Rectal smooth muscle tissue (tissue), 1 donor: ENCODE measurements around the gene ESYT2.
"Not testable (repeated sequence)": the region's sequence is repeated elsewhere in the genome, so short reads cannot be mapped to it uniquely, and the experiment has no call there.

ENCODE experiments used
- H3K27ac ChIP-seq: one replicate; pipeline ENCODE4 v1.7.0; 2013; ENCODE audit warnings: low read depth, low read length, inconsistent platforms
- H3K27me3 ChIP-seq: one replicate; pipeline ENCODE4 v1.7.0; 2013; ENCODE audit warnings: low read length; ENCODE audit not compliant: control insufficient read depth, insufficient read depth
- H3K36me3 ChIP-seq: one replicate; pipeline ENCODE4 v1.7.0; 2013; ENCODE audit warnings: low read length; ENCODE audit not compliant: control insufficient read depth, insufficient read depth
- H3K4me1 ChIP-seq: one replicate; pipeline ENCODE4 v1.7.0; 2013; ENCODE audit warnings: low read length; ENCODE audit not compliant: control insufficient read depth, insufficient read depth
- H3K4me3 ChIP-seq: one replicate; pipeline ENCODE4 v1.7.0; 2013; ENCODE audit warnings: low read length
- H3K9ac ChIP-seq: one replicate; pipeline ENCODE4 v1.7.0; 2013; ENCODE audit warnings: low read length

ESYT2 gene

DNA sequence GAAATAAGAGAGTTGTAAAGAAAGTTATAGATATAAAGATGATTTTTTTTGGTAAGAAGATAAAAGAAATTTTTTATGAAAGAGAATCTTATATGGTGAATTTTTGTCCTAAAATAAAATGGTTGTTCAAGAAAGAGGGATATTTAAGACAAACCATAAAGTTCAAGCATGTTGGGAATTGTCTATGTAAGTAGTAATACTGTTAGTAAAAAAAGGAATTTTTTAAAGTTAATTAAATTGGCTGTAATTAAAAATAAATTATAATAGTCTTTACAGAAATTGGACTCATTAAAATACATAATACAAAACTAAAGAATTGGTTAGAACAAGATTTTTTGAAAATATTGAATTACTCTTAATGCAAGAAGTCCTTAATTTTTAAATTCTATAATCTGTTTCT, 17.0 kb upstream of the ESYT2 start:
- H3K36me3 ChIP-seq = no peaks in the 10 kb centered on the region
- H3K4me1 ChIP-seq = no peaks in the 10 kb centered on the region
- no peak overlapping the region for H3K27ac ChIP-seq
- no peak overlapping the region for H3K4me3 ChIP-seq
- no peak overlapping the region for H3K9ac ChIP-seq
- no peaks in the 10 kb centered on the region for H3K27me3 ChIP-seq

GRCh38 chr7:158843771-158844170, 14.5 kb upstream of the ESYT2 start:
- H3K36me3 ChIP-seq = no peaks in the 10 kb centered on the region
- no peak overlapping the region for H3K9ac ChIP-seq
- H3K4me1 ChIP-seq = no peaks in the 10 kb centered on the region
- H3K27me3 ChIP-seq = no peaks in the 10 kb centered on the region
- no peak overlapping the region for H3K27ac ChIP-seq
- H3K4me3 ChIP-seq = no peak overlapping the region

DNA sequence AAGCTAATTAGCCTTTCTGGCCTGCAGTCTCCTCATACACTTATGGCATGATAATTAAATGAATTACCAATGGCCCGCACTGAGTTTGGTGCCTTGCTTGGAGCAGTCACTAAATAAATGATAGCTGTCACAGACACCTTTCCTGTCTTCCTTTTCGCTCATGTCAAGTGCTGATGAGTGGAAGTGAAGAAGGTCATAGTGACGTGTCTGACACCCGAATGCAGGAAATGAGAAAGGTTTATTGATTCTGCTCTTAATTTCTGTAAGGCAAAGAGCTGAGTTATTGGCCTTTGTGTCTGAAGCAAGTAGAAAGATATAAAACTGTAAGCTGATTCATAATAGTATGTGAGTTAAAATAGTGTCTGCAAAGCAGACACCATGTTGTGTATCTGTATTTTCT, 13.2 kb upstream of the ESYT2 start:
- Histone ChIP-seq H3K4me3 (no peak overlapping the region), H3K27me3 (no peaks in the 10 kb centered on the region), H3K27ac (no peak overlapping the region), H3K9ac (no peak overlapping the region), H3K4me1 (no peaks in the 10 kb centered on the region), H3K36me3 (no peaks in the 10 kb centered on the region)

GRCh38 chr7:158840604-158841003, 11.3 kb upstream of the ESYT2 start:
- no peak overlapping the region for H3K4me3 ChIP-seq
- H3K36me3 ChIP-seq = no peaks in the 10 kb centered on the region
- no peaks in the 10 kb centered on the region for H3K4me1 ChIP-seq
- H3K9ac ChIP-seq = no peak overlapping the region
- H3K27ac ChIP-seq = no peak overlapping the region
- no peaks in the 10 kb centered on the region for H3K27me3 ChIP-seq

DNA sequence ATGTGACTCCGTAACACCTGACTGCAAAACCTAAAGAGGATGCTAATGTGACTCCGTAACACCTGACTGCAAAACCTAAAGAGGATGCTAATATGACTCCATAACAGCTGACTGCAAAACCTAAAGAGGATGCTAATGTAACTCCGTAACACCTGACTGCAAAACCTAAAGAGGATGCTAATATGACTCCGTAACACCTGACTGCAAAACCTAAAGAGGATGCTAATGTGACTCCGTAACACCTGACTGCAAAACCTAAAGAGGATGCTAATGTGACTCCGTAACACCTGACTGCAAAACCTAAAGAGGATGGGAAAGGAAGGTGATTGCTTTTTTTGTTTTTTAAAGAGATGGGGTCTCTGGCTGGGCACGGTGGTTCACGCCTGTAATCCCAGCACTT, 9.9 kb upstream of the ESYT2 start:
- not testable (repeated sequence) for H3K9ac ChIP-seq, H3K27ac ChIP-seq, H3K4me1 ChIP-seq, H3K36me3 ChIP-seq, H3K4me3 ChIP-seq, H3K27me3 ChIP-seq

- no peaks in the 10 kb centered on the region for H3K27me3 ChIP-seq
- H3K4me1 ChIP-seq = no peaks in the 10 kb centered on the region
- no peak overlapping the region for H3K27ac ChIP-seq
- no peak overlapping the region for H3K9ac ChIP-seq
- H3K4me3 ChIP-seq = no peak overlapping the region
- H3K36me3 ChIP-seq = no peaks in the 10 kb centered on the region
Observed at GRCh38 chr7:158837790-158838637, 8.7 kb upstream of the ESYT2 start.

GRCh38 chr7:158836692-158837091, 7.4 kb upstream of the ESYT2 start:
- Histone ChIP-seq H3K4me3 (no peak overlapping the region), H3K4me1 (no peaks in the 10 kb centered on the region), H3K27ac (no peak overlapping the region), H3K9ac (no peak overlapping the region), H3K36me3 (no peaks in the 10 kb centered on the region), H3K27me3 (no peaks in the 10 kb centered on the region)

GRCh38 chr7:158834878-158835784, 5.8 kb upstream of the ESYT2 start:
- no peaks in the 10 kb centered on the region for H3K36me3 ChIP-seq
- H3K4me1 ChIP-seq = peaks cover 4% of the 10 kb centered on the region
- no peak overlapping the region for H3K9ac ChIP-seq
- no peaks in the 10 kb centered on the region for H3K27me3 ChIP-seq
- no peak overlapping the region for H3K27ac ChIP-seq
- H3K4me3 ChIP-seq = no peak overlapping the region

- H3K27ac ChIP-seq = no peak overlapping the region
- no peak overlapping the region for H3K4me3 ChIP-seq
- peaks cover 4% of the 10 kb centered on the region for H3K4me1 ChIP-seq
- H3K9ac ChIP-seq = no peak overlapping the region
- H3K27me3 ChIP-seq = no peaks in the 10 kb centered on the region
- H3K36me3 ChIP-seq = no peaks in the 10 kb centered on the region
Observed at GRCh38 chr7:158832994-158833393, 3.7 kb upstream of the ESYT2 start.

DNA sequence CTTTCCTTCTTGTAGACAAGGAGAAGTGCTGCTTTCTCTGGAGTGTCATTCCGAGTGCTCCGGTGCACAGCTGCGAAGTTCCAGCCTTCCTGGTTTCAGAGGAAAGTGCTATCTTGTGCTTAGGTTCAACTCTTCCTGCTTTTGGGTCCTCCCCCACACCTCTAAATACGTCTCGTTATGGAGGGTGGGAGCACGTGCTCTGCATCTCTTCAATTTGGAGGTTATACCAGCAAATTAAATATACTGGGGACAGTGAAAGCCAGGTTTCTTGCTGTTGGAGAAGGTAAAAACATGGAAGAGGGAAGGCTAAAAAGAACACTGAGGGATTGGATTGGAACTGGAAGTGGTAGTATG, 2.4 kb upstream of the ESYT2 start:
- Histone ChIP-seq H3K27me3 (no peaks in the 10 kb centered on the region), H3K4me1 (peaks cover 8% of the 10 kb centered on the region), H3K27ac (no peak overlapping the region), H3K4me3 (no peak overlapping the region), H3K36me3 (no peaks in the 10 kb centered on the region), H3K9ac (no peak overlapping the region)

- Histone ChIP-seq H3K4me1 (peaks cover 10% of the 10 kb centered on the region), H3K4me3 (peak overlapping the region; percentile 93), H3K27me3 (no peaks in the 10 kb centered on the region), H3K9ac (peak overlapping the region; percentile 96), H3K27ac (peak overlapping the region; percentile 99), H3K36me3 (no peaks in the 10 kb centered on the region)
Observed at GRCh38 chr7:158830211-158830723, 958 bp upstream of the ESYT2 start.

DNA sequence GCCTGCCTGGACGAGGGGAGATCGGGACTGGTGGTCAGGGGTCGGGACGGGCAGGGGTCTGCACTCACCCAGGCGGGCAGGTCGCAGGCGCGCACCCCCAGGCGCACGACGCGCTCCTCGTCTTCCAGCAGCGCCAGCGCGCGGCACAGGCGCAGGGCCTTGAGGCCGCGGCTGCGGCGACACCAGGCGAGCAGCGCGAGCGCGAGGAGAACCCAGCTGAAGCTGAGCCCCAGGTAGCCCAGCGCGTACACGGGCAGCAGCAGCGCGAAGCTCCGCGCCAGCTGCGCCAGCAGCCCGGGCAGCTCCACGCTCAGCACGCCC, 328 bp downstream of the ESYT2 start:
- no peaks in the 10 kb centered on the region for H3K36me3 ChIP-seq
- H3K27me3 ChIP-seq = no peaks in the 10 kb centered on the region
- H3K9ac ChIP-seq = peak overlapping the region; percentile 80
- peaks cover 12% of the 10 kb centered on the region for H3K4me1 ChIP-seq
- peak overlapping the region; percentile 81 for H3K4me3 ChIP-seq
- peak overlapping the region; percentile 99 for H3K27ac ChIP-seq
